Keratinocyte (primary cell): ENCODE results near the gene C12orf50. TPM values are rescaled to one million over a fixed set of nuclear protein-coding genes. Genes with fewer than 3 reads are reported as not detected.

Source experiments
- DNase-seq: peaks from one replicate; pipeline ENCODE4 v3.0.0-alpha.2; 2011; ENCODE audit warnings: low read depth, missing footprints, low spot score
- FAIRE-seq: peaks from 2 replicates; lab custom pipeline; 2011; peaks lifted over from hg19 to GRCh38; lab: Jason Lieb, UNC
- H2AFZ ChIP-seq: 2 replicates; pipeline ENCODE4 v1.6.0; 2012; ENCODE audit warnings: low read length, control low read depth, inconsistent platforms; ENCODE audit not compliant: control insufficient read depth
- H3K27ac ChIP-seq: 2 replicates; pipeline ENCODE4 v1.5.1; 2011; ENCODE audit warnings: low read length; ENCODE audit not compliant: control insufficient read depth, insufficient read depth
- H3K27me3 ChIP-seq: 3 replicates; pipeline ENCODE4 v1.6.0; 2011; ENCODE audit warnings: low read length; ENCODE audit not compliant: control insufficient read depth, insufficient read depth; ENCODE audit errors: extremely low read depth
- H3K36me3 ChIP-seq, 2 experiments: 2 replicates in 1 of 2; 3 replicates in 1 of 2; pipeline ENCODE4 v1.5.1; 2011; ENCODE audit warnings: low read length in 2 of 2, mild to moderate bottlenecking in 1 of 2; ENCODE audit not compliant: control insufficient read depth in 2 of 2, insufficient read depth in 2 of 2; ENCODE audit errors: extremely low read depth in 1 of 2
- H3K4me1 ChIP-seq: 3 replicates; pipeline ENCODE4 v1.5.1; 2011; ENCODE audit warnings: low read length; ENCODE audit not compliant: control insufficient read depth, insufficient read depth; ENCODE audit errors: extremely low read depth
- H3K4me2 ChIP-seq: 3 replicates; pipeline ENCODE4 v1.6.0; 2011; ENCODE audit warnings: low read depth, low read length; ENCODE audit not compliant: control insufficient read depth, insufficient read depth; ENCODE audit errors: extremely low read depth
- H3K4me3 ChIP-seq, 3 experiments: fragments of 200-600 bp in 1 of 3; sonication (generic) in 1 of 3; 2 replicates in 2 of 3; 3 replicates in 1 of 3; pipeline ENCODE4 v1.5.1; 2011 to 2016; ENCODE audit warnings: low read length in 3 of 3, mild to moderate bottlenecking in 3 of 3, control low read depth in 2 of 3, inconsistent platforms in 1 of 3, low read depth in 1 of 3, mixed read lengths in 1 of 3, mixed run types in 1 of 3, moderate library complexity in 1 of 3; ENCODE audit not compliant: control insufficient read depth in 2 of 3, insufficient read depth in 2 of 3; ENCODE audit errors: extremely low read depth in 1 of 3
- H3K79me2 ChIP-seq: 2 replicates; pipeline ENCODE4 v1.6.0; 2012; ENCODE audit warnings: low read length; ENCODE audit not compliant: control insufficient read depth, insufficient read depth
- H3K9ac ChIP-seq: 3 replicates; pipeline ENCODE4 v1.6.0; 2011; ENCODE audit warnings: low read length; ENCODE audit not compliant: control insufficient read depth, insufficient read depth; ENCODE audit errors: extremely low read depth
- H3K9me1 ChIP-seq: 3 replicates; pipeline ENCODE4 v1.6.0; 2011; ENCODE audit warnings: low read length; ENCODE audit not compliant: control insufficient read depth, insufficient read depth; ENCODE audit errors: extremely low read depth
- H3K9me3 ChIP-seq: 2 replicates; pipeline ENCODE4 v1.5.1; 2012; ENCODE audit warnings: low read depth, low read length; ENCODE audit not compliant: control insufficient read depth
- H4K20me1 ChIP-seq: 3 replicates; pipeline ENCODE4 v1.6.0; 2011; ENCODE audit warnings: low read length; ENCODE audit not compliant: control insufficient read depth, insufficient read depth; ENCODE audit errors: extremely low read depth
- EZH2 ChIP-seq: IDR thresholded peaks from one replicate; pipeline ENCODE4 v1.6.1; 2012; ENCODE audit warnings: inconsistent platforms, mild to moderate bottlenecking, low read length, moderate library complexity
- dilution Hi-C: fragments of 300-500 bp; cut with MboI; formaldehyde crosslinking; loops from one replicate; pipeline ENCODE4 v1.7.0; 2020; ENCODE audit warnings: low sequenced_read_pairs; ENCODE audit not compliant: extremely low pct_ligation_motif_present
- polyA plus RNA-seq, 5 experiments: library from polyadenylated mRNA; depleted of rRNA in 3 of 5; stranded (reverse) in 3 of 5; stranded (forward) in 1 of 5; unstranded in 1 of 5; fragments of >200 nt; gene quantifications; 1 replicate in 1 of 5; 2 replicates in 3 of 5; 3 replicates in 1 of 5; pipeline versions ENCODE4 v1.2.1 to v1.2.3, GENCODE V29; 2011 to 2012; ENCODE audit warnings: missing spikeins in 2 of 5, low read depth in 1 of 5, low replicate concordance in 1 of 5
- TF ChIP-seq, protein P1 (sequence below), 3 experiments: IDR thresholded peaks in 1 of 3; conservative IDR thresholded peaks in 1 of 3; optimal IDR thresholded peaks in 1 of 3; 2 replicates in 2 of 3; 3 replicates in 1 of 3; pipeline versions ENCODE3 to v1.5.1; 2011; ENCODE audit warnings: low read length in 3 of 3, mild to moderate bottlenecking in 3 of 3, moderate library complexity in 2 of 3, control low read depth in 1 of 3, inconsistent platforms in 1 of 3; ENCODE audit not compliant: insufficient read depth in 2 of 3; ENCODE audit errors: extremely low read depth in 1 of 3

C12orf50 gene
- polyA plus RNA-seq, 1 donor (not counting 4 experiments of a cell fraction or from before 2014, with no cell fraction given), result not detected

DNA sequence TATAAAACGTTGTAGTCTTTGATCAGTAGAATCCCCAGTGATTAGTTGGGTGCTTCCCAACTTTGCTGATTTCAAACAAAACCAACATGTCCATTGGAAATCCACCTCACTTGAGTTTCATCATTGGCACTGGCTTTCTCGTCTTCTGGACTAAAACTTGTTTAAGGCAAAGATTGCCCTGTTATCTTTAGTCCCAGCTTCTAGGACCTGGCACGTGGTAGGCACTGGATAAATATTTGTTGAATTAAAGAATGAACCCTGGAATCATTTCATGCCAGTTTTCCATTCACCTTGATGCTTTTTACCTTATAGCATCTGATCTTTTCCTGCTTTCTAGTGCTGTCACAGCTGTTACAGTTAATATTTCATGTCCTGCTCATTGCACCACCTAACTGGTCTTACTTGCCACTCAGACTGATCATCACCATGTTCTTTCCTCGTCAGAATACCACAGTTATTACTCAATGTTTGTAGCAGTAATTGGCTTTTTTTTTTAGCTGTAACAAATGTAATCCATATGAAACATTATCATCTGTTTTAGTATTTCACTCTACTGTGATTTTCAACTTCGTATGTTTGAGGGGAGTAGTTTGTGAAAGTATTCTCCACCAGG lies 7.3 kb upstream of the C12orf50 start:
- H3K27me3 ChIP-seq, result no peaks in the 10 kb centered on the region
- TF ChIP-seq, protein P1, sequence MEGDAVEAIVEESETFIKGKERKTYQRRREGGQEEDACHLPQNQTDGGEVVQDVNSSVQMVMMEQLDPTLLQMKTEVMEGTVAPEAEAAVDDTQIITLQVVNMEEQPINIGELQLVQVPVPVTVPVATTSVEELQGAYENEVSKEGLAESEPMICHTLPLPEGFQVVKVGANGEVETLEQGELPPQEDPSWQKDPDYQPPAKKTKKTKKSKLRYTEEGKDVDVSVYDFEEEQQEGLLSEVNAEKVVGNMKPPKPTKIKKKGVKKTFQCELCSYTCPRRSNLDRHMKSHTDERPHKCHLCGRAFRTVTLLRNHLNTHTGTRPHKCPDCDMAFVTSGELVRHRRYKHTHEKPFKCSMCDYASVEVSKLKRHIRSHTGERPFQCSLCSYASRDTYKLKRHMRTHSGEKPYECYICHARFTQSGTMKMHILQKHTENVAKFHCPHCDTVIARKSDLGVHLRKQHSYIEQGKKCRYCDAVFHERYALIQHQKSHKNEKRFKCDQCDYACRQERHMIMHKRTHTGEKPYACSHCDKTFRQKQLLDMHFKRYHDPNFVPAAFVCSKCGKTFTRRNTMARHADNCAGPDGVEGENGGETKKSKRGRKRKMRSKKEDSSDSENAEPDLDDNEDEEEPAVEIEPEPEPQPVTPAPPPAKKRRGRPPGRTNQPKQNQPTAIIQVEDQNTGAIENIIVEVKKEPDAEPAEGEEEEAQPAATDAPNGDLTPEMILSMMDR (optimal IDR thresholded peaks at IDR 0.05 in 1 of 3, IDR thresholded peaks at IDR 0.05 in 1 of 3, conservative IDR thresholded peaks at IDR 0.05 in 1 of 3; ENCODE audit: extremely low read depth in 1 of 3, insufficient read depth in 2 of 3, low read length in 3 of 3), result no peak
- no peak for TF ChIP-seq EZH2
- dilution Hi-C loops, result no loop called here
- H3K36me3 ChIP-seq, result peaks cover 0 to 6% of the 10 kb centered on the region in 2 experiments
- H2AFZ ChIP-seq, result no peak overlapping the region
- FAIRE-seq (peak; percentile 73), DNase-seq (no peak)
- no peaks in the 10 kb centered on the region for H3K9me1 ChIP-seq
- H3K4me1 ChIP-seq, result peaks cover 13% of the 10 kb centered on the region
- no peaks in the 10 kb centered on the region for H4K20me1 ChIP-seq
- H3K79me2 ChIP-seq, result peaks cover 59% of the 10 kb centered on the region
- H3K4me3 ChIP-seq, result peak overlapping the region; percentile 94 to 97 (median 94)
- H3K9ac ChIP-seq, result peak overlapping the region; percentile 94
- peak overlapping the region; percentile 94 for H3K4me2 ChIP-seq
- peak overlapping the region; percentile 83 for H3K27ac ChIP-seq
- H3K9me3 ChIP-seq, result no peaks in the 10 kb centered on the region

DNA sequence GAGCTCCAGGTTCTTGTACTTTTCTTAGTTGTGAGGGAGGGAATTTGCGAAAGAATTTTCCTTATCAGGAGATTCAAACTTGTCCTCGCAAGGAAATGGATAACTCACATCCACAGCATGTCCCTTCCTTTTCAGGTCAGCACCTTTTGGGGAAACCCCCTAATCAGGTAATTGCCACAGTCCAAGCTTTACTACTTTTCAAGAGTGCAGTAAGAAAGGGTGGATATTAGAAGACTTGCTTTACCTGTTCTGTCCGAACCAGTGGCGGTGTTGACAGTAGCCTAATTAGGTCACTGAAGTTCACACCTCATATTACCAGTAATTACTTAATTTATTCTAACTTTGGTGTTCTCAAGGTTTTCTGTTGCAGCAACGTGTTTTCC lies 6.7 kb upstream of the C12orf50 start:
- dilution Hi-C loops, result no loop called here
- Histone ChIP-seq H3K79me2 (peaks cover 53% of the 10 kb centered on the region), H3K27ac (peak overlapping the region; percentile 83), H3K4me3 (peak overlapping the region; percentile 94 to 97 (median 94)), H3K36me3 (peaks cover 0 to 3% of the 10 kb centered on the region in 2 experiments), H3K9me1 (no peaks in the 10 kb centered on the region), H3K27me3 (no peaks in the 10 kb centered on the region), H3K9ac (peak overlapping the region; percentile 94), H2AFZ (peak overlapping the region; percentile 98), H3K9me3 (no peaks in the 10 kb centered on the region), H3K4me2 (peak overlapping the region; percentile 94), H3K4me1 (peaks cover 13% of the 10 kb centered on the region), H4K20me1 (no peaks in the 10 kb centered on the region)
- FAIRE-seq (no peak), DNase-seq (no peak)
- TF ChIP-seq, protein P1 (optimal IDR thresholded peaks at IDR 0.05 in 1 of 3, IDR thresholded peaks at IDR 0.05 in 1 of 3, conservative IDR thresholded peaks at IDR 0.05 in 1 of 3; ENCODE audit: extremely low read depth in 1 of 3, insufficient read depth in 2 of 3, low read length in 3 of 3), result no peak
- no peak for TF ChIP-seq EZH2
